ENCODE results near the gene LY6G6C.

Gene LY6G6C

GRCh38 chr6:31676904-31677303 lies 44.6 kb downstream of the LY6G6C start:
- no peak for DNase-seq

DNA sequence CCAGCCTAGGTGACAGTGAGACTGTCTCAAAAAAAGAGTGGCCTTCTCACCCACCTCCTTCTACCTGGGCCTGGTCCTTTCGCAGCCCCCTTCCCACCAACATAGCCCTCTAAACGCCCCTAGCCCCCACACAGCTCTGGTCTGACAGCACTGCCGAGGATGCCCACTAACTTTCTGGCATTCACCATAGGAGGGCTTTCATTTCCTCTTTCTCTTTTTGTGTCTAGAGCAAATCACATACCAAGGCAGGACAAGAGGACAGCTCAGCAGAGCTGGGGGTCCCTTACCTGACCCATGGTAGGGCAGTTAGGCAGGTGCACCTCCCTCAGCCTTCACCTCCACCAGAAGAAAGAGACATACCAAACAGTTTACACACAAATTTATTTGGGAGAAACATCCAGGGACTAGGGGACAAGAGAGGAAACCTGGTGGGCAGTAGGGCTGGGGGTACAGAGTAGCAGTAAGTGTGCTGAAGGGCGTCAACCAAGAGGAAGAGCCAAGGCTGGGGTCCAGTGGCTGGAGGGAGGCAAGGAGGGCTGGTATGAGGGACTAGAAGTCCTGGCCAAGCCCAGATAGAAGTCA lies 45.1 kb downstream of the LY6G6C start:
- no peak for DNase-seq

DNA sequence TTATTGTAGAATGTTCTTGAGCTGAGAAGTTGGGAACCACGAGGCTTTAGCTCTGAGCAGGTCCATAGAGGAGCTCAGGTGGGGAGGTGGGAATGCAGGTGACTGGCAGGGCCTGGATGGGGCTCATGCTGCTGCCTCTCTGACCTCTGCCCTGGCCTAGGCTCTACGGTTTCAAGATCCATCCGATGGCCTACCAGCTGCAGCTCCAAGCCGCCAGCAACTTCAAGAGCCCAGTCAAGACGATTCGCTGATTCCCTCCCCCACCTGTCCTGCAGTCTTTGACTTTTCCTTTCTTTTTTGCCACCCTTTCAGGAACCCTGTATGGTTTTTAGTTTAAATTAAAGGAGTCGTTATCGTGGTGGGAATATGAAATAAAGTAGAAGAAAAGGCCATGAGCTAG lies 51.9 kb downstream of the LY6G6C start, which contains the start of gene LY6G5B:
TSS of gene LY6G5B (plus strand) at position 301 of the 400 bp plus-strand sequence. CDS start 975 bp downstream, outside the sequence.
- DNase-seq = no peak
